Uterine smooth muscle cell (primary cell): ENCODE measurements around the gene DCDC1. TPM values are rescaled to one million over a fixed set of nuclear protein-coding genes. Genes with fewer than 3 reads are reported as not detected.

ENCODE experiments used
- total RNA-seq: library from RNA; depleted of rRNA; stranded (reverse); fragments of >200 nt; gene quantifications from 2 replicates; pipeline ENCODE4 v1.2.3, GENCODE V29; 2014

The DCDC1 gene
- total RNA-seq, result 0.22 and 0.25 TPM in 2 replicates

GRCh38 chr11:31369348-31370329, at the start of gene DCDC1, which contains the start of gene DNAJC24:
DCDC1 (minus strand) TSS chr11:31369739; CDS start chr11:31328280, 41,459 bp downstream.
DNAJC24 (plus strand) TSS chr11:31369860; CDS start chr11:31370749, 889 bp downstream.

Other genes starting within 250 kb of the DCDC1 start
- gene DNAJC24, start 121 bp upstream of the DCDC1 start, total RNA-seq, result 19.0 and 24.0 TPM in 2 replicates
- gene IMMP1L, start 139.9 kb upstream of the DCDC1 start, total RNA-seq, result 10.6 and 12.1 TPM in 2 replicates
- gene ELP4, start 140.0 kb upstream of the DCDC1 start, total RNA-seq, result 16.5 and 22.2 TPM in 2 replicates